ENCODE results near the gene MSH3.

DNA sequence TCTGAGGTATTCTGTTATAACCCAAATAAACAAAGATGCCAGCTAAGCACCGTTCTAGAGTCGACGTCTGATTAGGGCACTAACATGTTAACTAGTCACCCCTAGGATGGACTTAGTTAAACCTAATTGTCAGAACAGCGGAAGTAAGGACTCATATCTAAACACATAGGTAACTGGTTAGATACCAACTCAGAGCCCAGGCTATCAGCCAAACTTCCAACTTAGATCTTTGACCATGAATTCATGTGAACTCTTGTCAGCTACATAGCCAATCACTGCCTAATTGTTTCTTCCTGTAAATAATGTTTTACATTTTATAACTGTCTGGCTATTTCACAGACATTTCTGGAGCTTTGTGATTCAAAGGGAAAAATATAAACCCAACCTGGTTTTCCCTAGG, 84.6 kb downstream of the MSH3 start:
- TF ChIP-seq CTCF (IDR thresholded peaks at IDR 0.05; ENCODE audit: insufficient read depth, low read depth, low read length), result no peak
- TF ChIP-seq EZH2 (IDR thresholded peaks at IDR 0.05; ENCODE audit: insufficient read depth, low read length), result no peak
